HFFc6 (cell line): ENCODE data around the gene ZNF175. TPM values are rescaled to one million over a fixed set of nuclear protein-coding genes. Genes with fewer than 3 reads are reported as not detected.

Experiments
- DNase-seq: peaks from one replicate; pipeline ENCODE4 v3.0.0-alpha.2; 2018
- H3K27ac Mint-ChIP-seq: 2 replicates; pipeline ENCODE4 v1.8.0; 2020; ENCODE audit warnings: mild to moderate bottlenecking, mixed read lengths
- H3K27me3 Mint-ChIP-seq: 2 replicates; pipeline ENCODE4 v1.8.0; 2021; ENCODE audit warnings: mild to moderate bottlenecking, moderate library complexity, mixed read lengths; ENCODE audit not compliant: insufficient read depth
- H3K36me3 Mint-ChIP-seq: 2 replicates; pipeline ENCODE4 v1.8.0; 2021; ENCODE audit warnings: low read depth, mixed read lengths
- H3K4me1 Mint-ChIP-seq: 2 replicates; pipeline ENCODE4 v1.8.0; 2020; ENCODE audit warnings: low read depth, mixed read lengths
- H3K4me3 Mint-ChIP-seq: 2 replicates; pipeline ENCODE4 v1.8.0; 2020; ENCODE audit warnings: mild to moderate bottlenecking, moderate library complexity, mixed read lengths
- H3K9me3 Mint-ChIP-seq: 2 replicates; pipeline ENCODE4 v1.8.0; 2020; ENCODE audit warnings: mild to moderate bottlenecking, mixed read lengths
- total RNA-seq, 6 experiments: library from RNA; stranded (reverse); fragmentation: NEBNext Ultra II Directional; extraction: Animal tissue kit (Norgen Biotek cat#: 25700); gene quantifications; 2 replicates in 1 of 6; 3 replicates in 5 of 6; pipeline ENCODE4 v1.2.3, GENCODE V29; 2021
- TF ChIP-seq, protein P1 (sequence below): fragments of 200-600 bp; sonication (generic); IDR thresholded peaks from 2 replicates; pipeline ENCODE4 v1.5.0; 2021; ENCODE audit warnings: antibody characterized with exemption, mild to moderate bottlenecking

The ZNF175 gene
- total RNA-seq, 6 experiments from 2014 or later = 19.6 to 29.5 (median 21.6) TPM

DNA sequence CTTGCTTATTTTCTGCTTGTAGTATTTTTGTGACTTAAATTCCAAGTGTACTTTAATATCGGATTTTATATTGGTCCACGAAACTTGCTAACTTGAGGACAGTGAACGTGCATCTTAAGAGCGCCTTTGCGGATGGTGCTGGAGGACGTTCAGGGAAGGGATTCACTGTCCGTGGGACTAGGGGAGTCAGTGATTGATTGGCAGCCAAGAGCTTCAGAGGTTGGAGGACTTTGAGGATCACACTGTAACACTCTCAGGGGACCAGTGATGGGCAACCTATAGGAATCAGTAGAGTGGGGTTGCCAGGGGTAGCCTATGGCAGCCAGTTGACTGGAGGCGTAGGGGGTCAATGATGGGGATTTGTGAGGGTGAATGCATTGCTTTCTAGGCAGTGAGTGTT lies 516 bp downstream of the ZNF175 start:
- peak overlapping the region; percentile 91 for H3K27ac Mint-ChIP-seq
- H3K4me3 Mint-ChIP-seq = peak overlapping the region; percentile 99
- peaks cover 2% of the 10 kb centered on the region; the same call in 1 of the 2 replicates for H3K27me3 Mint-ChIP-seq
- no peak for DNase-seq
- H3K4me1 Mint-ChIP-seq = peaks cover 59% of the 10 kb centered on the region
- peaks cover 25% of the 10 kb centered on the region for H3K36me3 Mint-ChIP-seq
- TF ChIP-seq, protein P1, sequence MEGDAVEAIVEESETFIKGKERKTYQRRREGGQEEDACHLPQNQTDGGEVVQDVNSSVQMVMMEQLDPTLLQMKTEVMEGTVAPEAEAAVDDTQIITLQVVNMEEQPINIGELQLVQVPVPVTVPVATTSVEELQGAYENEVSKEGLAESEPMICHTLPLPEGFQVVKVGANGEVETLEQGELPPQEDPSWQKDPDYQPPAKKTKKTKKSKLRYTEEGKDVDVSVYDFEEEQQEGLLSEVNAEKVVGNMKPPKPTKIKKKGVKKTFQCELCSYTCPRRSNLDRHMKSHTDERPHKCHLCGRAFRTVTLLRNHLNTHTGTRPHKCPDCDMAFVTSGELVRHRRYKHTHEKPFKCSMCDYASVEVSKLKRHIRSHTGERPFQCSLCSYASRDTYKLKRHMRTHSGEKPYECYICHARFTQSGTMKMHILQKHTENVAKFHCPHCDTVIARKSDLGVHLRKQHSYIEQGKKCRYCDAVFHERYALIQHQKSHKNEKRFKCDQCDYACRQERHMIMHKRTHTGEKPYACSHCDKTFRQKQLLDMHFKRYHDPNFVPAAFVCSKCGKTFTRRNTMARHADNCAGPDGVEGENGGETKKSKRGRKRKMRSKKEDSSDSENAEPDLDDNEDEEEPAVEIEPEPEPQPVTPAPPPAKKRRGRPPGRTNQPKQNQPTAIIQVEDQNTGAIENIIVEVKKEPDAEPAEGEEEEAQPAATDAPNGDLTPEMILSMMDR = no peak
- no peaks in the 10 kb centered on the region for H3K9me3 Mint-ChIP-seq

GRCh38 chr19:51572410-51572809 lies 1.3 kb downstream of the ZNF175 start:
- no peak for DNase-seq
- H3K27me3 Mint-ChIP-seq = peaks cover 2% of the 10 kb centered on the region; the same call in 1 of the 2 replicates

GRCh38 chr19:51572908-51573307 lies 1.8 kb downstream of the ZNF175 start:
- TF ChIP-seq, protein P1 = no peak
- H3K9me3 Mint-ChIP-seq = no peaks in the 10 kb centered on the region
- peak overlapping the region; percentile 91 for H3K27ac Mint-ChIP-seq
- H3K27me3 Mint-ChIP-seq = peaks cover 2% of the 10 kb centered on the region; the same call in 1 of the 2 replicates
- DNase-seq = peak; percentile 96
- H3K36me3 Mint-ChIP-seq = peaks cover 38% of the 10 kb centered on the region
- H3K4me3 Mint-ChIP-seq = peak overlapping the region; percentile 99
- peaks cover 51% of the 10 kb centered on the region for H3K4me1 Mint-ChIP-seq

More at GRCh38 chr19:51572410-51572809, 1.3 kb downstream of the ZNF175 start:
- H3K4me1 Mint-ChIP-seq = peaks cover 52% of the 10 kb centered on the region
- H3K27ac Mint-ChIP-seq = peak overlapping the region; percentile 91
- H3K4me3 Mint-ChIP-seq = peak overlapping the region; percentile 99
- H3K36me3 Mint-ChIP-seq = peaks cover 33% of the 10 kb centered on the region
- no peaks in the 10 kb centered on the region for H3K9me3 Mint-ChIP-seq
- TF ChIP-seq, protein P1 = no peak

- TF ChIP-seq, protein P1 = no peak
- peak overlapping the region; percentile 91 for H3K27ac Mint-ChIP-seq
- H3K4me1 Mint-ChIP-seq = peaks cover 47% of the 10 kb centered on the region
- peaks cover 41% of the 10 kb centered on the region for H3K36me3 Mint-ChIP-seq
- DNase-seq = peak; percentile 22
- peaks cover 2% of the 10 kb centered on the region; the same call in 1 of the 2 replicates for H3K27me3 Mint-ChIP-seq
- no peaks in the 10 kb centered on the region for H3K9me3 Mint-ChIP-seq
- peak overlapping the region; percentile 99 for H3K4me3 Mint-ChIP-seq
Measured at GRCh38 chr19:51573331-51573730, 2.2 kb downstream of the ZNF175 start.

DNA sequence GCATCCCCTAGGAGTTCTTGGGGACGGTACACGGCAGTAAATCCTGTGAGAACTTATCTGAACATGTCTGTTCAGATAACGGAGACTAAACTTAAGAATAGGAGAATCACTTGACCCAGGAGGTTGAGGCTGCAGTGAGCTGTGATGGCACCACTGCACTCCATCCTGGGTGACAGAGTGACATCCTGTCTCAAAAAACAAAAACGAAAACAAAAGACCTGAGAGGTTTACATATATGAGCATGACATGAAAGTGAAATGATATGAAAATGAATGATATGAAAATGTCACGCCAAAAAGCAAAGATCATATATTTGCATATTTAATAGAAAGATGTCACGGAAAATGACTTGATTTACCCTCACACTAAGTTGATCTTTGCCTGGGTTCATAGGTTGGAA lies 5.8 kb downstream of the ZNF175 start:
- H3K4me1 Mint-ChIP-seq = peaks cover 33% of the 10 kb centered on the region
- TF ChIP-seq, protein P1 = no peak

More for the DNA sequence above, 5.8 kb downstream of the ZNF175 start:
- H3K27me3 Mint-ChIP-seq = no peaks in the 10 kb centered on the region; the same call in 1 of the 2 replicates
- H3K27ac Mint-ChIP-seq = no peak overlapping the region
- H3K9me3 Mint-ChIP-seq = no peaks in the 10 kb centered on the region
- no peak for DNase-seq
- H3K4me3 Mint-ChIP-seq = no peak overlapping the region
- peaks cover 63% of the 10 kb centered on the region for H3K36me3 Mint-ChIP-seq
